Tibial artery (tissue), 4 donors: ENCODE results near the gene SFT2D1.

Experiments used
- DNase-seq, 2 donors: peaks; one replicate each; pipeline ENCODE4 v3.0.0-alpha.2; 2019
- H3K27ac ChIP-seq, 2 donors: fragments of 200-600 bp; sonication (generic) in 1 of 2; 1 replicate in 1 of 2; 2 replicates in 1 of 2; pipeline ENCODE4 v1.5.1; 2018 to 2019; ENCODE audit warnings: mild to moderate bottlenecking in 1 of 2
- H3K27me3 ChIP-seq, 2 donors: fragments of 200-600 bp; sonication (generic) in 1 of 2; one replicate each; pipeline versions ENCODE4 v1.5.1 to v1.6.0; 2016 to 2019
- H3K36me3 ChIP-seq, 3 donors: fragments of 200-600 bp; sonication (generic) in 2 of 3; one replicate each; pipeline ENCODE4 v1.5.1; 2016 to 2019; ENCODE audit warnings: mild to moderate bottlenecking in 2 of 3
- H3K4me1 ChIP-seq, 4 donors: fragments of 200-600 bp; sonication (generic) in 2 of 4; 1 replicate in 3 of 4; 2 replicates in 1 of 4; pipeline ENCODE4 v1.5.1; 2016 to 2019
- H3K4me3 ChIP-seq, 2 donors: fragments of 200-600 bp; sonication (generic) in 1 of 2; 1 replicate in 1 of 2; 2 replicates in 1 of 2; pipeline ENCODE4 v1.5.1; 2018 to 2019; ENCODE audit warnings: mild to moderate bottlenecking in 2 of 2
- H3K9me3 ChIP-seq, 3 donors: fragments of 200-600 bp; sonication (generic) in 1 of 3; one replicate each; pipeline ENCODE4 v1.5.1; 2016 to 2019
- intact Hi-C: fragments of 100-400 bp; cut with DNase I; formaldehyde crosslinking; loops from one replicate; pipeline ENCODE4 v1.15.0; 2023; ENCODE audit warnings: low total_unique reads
- TF ChIP-seq, protein P1 (sequence below), 2 experiments: fragments of 200-600 bp in 1 of 2; fragments of 450-650 bp in 1 of 2; IDR thresholded peaks; one replicate each; pipeline ENCODE4 v1.5.1; 2017 to 2019; ENCODE audit warnings: antibody characterized with exemption in 2 of 2, mild to moderate bottlenecking in 1 of 2, moderate library complexity in 1 of 2

SFT2D1 gene

DNA sequence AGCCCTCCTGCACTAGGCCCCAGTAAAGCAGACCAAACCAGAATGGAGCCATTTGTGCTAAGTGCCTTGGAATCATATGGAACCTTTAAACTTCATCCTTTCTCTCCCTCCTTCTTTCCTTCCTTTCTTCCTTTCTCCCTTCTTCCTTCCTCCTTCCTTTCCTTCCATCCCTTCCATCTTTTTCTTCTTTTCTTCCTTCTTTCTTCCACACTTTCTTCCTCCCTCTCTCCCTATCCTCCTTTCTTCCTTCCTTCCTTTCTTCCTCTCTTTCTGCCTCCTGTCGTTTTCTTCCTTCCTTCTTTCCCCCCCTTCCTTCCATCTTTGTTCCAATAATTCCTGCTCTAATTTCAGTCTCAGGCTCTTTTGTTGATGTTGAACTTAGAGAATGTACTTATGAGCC, 11.2 kb upstream of the SFT2D1 start:
- TF ChIP-seq, protein P1, sequence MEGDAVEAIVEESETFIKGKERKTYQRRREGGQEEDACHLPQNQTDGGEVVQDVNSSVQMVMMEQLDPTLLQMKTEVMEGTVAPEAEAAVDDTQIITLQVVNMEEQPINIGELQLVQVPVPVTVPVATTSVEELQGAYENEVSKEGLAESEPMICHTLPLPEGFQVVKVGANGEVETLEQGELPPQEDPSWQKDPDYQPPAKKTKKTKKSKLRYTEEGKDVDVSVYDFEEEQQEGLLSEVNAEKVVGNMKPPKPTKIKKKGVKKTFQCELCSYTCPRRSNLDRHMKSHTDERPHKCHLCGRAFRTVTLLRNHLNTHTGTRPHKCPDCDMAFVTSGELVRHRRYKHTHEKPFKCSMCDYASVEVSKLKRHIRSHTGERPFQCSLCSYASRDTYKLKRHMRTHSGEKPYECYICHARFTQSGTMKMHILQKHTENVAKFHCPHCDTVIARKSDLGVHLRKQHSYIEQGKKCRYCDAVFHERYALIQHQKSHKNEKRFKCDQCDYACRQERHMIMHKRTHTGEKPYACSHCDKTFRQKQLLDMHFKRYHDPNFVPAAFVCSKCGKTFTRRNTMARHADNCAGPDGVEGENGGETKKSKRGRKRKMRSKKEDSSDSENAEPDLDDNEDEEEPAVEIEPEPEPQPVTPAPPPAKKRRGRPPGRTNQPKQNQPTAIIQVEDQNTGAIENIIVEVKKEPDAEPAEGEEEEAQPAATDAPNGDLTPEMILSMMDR (IDR thresholded peaks at IDR 0.05): no peak
- Histone ChIP-seq H3K9me3 (no peaks in the 10 kb centered on the region), H3K27me3 (peaks cover 0 to 10% of the 10 kb centered on the region in 2 donors), H3K27ac (no peak overlapping the region), H3K4me3 (no peak overlapping the region), H3K4me1 (no peaks in the 10 kb centered on the region), H3K36me3 (no peaks in the 10 kb centered on the region)
- intact Hi-C loops: no loop called here
- no peak for DNase-seq

- TF ChIP-seq, protein P1 (IDR thresholded peaks at IDR 0.05): no peak
- Histone ChIP-seq H3K27me3 (peaks cover 0 to 10% of the 10 kb centered on the region in 2 donors), H3K36me3 (no peaks in the 10 kb centered on the region), H3K4me3 (no peak overlapping the region), H3K4me1 (no peaks in the 10 kb centered on the region), H3K27ac (no peak overlapping the region), H3K9me3 (no peaks in the 10 kb centered on the region)
- no peak for DNase-seq
- intact Hi-C loops: no loop called here
Observed at GRCh38 chr6:166352923-166353322, 10.6 kb upstream of the SFT2D1 start.

GRCh38 chr6:166351715-166352285, 9.5 kb upstream of the SFT2D1 start:
- Histone ChIP-seq H3K27ac (no peak overlapping the region), H3K4me3 (no peak overlapping the region), H3K27me3 (peaks cover 0 to 10% of the 10 kb centered on the region in 2 donors), H3K9me3 (no peaks in the 10 kb centered on the region), H3K4me1 (no peaks in the 10 kb centered on the region), H3K36me3 (no peaks in the 10 kb centered on the region)
- TF ChIP-seq, protein P1 (IDR thresholded peaks at IDR 0.05): no peak
- intact Hi-C loops: no loop called here
- DNase-seq: no peak

- no peak overlapping the region for H3K27ac ChIP-seq
- DNase-seq: no peak
- no peaks in the 10 kb centered on the region for H3K9me3 ChIP-seq
- TF ChIP-seq, protein P1 (IDR thresholded peaks at IDR 0.05): no peak
- H3K36me3 ChIP-seq: no peaks in the 10 kb centered on the region
- intact Hi-C loops: no loop called here
- no peak overlapping the region for H3K4me3 ChIP-seq
- H3K27me3 ChIP-seq: no peaks in the 10 kb centered on the region
- H3K4me1 ChIP-seq: peaks cover 0 to 2% (median 0%) of the 10 kb centered on the region in 4 donors
Observed at GRCh38 chr6:166348305-166348949, 6.1 kb upstream of the SFT2D1 start.

DNA sequence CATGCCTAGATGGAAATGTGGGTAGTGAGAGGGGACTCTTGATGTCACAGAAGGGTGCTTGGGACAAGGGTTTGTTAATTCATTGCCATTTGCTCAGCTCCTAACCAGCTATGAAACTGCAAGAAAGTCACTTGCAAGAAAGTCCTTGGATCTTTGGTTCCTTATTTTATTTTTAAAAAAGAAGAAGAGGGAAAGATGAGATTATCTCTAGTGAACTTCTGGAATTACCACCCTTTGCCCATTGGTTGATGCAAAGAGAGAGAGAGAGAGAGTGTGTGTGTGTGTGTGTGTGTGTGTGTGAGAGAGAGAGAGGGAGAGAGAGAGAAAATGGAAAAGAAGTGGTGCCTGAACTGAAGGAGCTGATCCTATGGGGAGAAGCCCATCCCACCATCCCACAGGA, 4.6 kb upstream of the SFT2D1 start:
- no peak for DNase-seq
- Histone ChIP-seq H3K4me1 (peaks cover 0 to 9% (median 0%) of the 10 kb centered on the region in 4 donors), H3K27me3 (no peaks in the 10 kb centered on the region), H3K27ac (no peak overlapping the region), H3K4me3 (no peak overlapping the region), H3K36me3 (no peaks in the 10 kb centered on the region), H3K9me3 (no peaks in the 10 kb centered on the region)
- TF ChIP-seq, protein P1 (IDR thresholded peaks at IDR 0.05): no peak
- intact Hi-C loops: no loop called here
